ENCODE data around the gene PYM1. TPM values are rescaled to one million over a fixed set of nuclear protein-coding genes. Genes with fewer than 3 reads are reported as not detected.

Gene PYM1
- total and polyA plus RNA-seq, 2 donors: 39.0 to 57.9 TPM

- H3K27ac ChIP-seq (ENCODE audit: low read depth in 1 of 2, low read length in 1 of 2): no peak overlapping the region
- H3K4me3 ChIP-seq (ENCODE audit: low read length in 2 of 2): no peak overlapping the region
- no peaks in the 10 kb centered on the region for H3K4me1 ChIP-seq (ENCODE audit: control insufficient read depth in 2 of 2, insufficient read depth in 2 of 2, low read length in 2 of 2)
- no peak for DNase-seq (ENCODE audit: low read depth in 6 of 9, low spot score in 9 of 9)
- WGBS: 97% methylated on average over 8 of the region's 8 CpGs
- H3K9me3 ChIP-seq (ENCODE audit: control insufficient read depth in 2 of 2, insufficient read depth in 1 of 2, low read length in 1 of 2): no peaks in the 10 kb centered on the region
- peaks cover 0 to 16% of the 10 kb centered on the region in 2 donors for H3K36me3 ChIP-seq (ENCODE audit: control insufficient read depth in 2 of 2, insufficient read depth in 2 of 2, low read length in 1 of 2)
- no peaks in the 10 kb centered on the region for H3K27me3 ChIP-seq (ENCODE audit: control insufficient read depth in 2 of 2, insufficient read depth in 1 of 2, low read length in 1 of 2)
Measured at GRCh38 chr12:55908726-55909512, 18.8 kb downstream of the PYM1 start.

- H3K36me3 ChIP-seq (ENCODE audit: control insufficient read depth in 2 of 2, insufficient read depth in 2 of 2, low read length in 1 of 2): peaks cover 19 to 24% of the 10 kb centered on the region in 2 donors
- peak overlapping the region in 1 of 2 donors; percentile 5 for H3K27ac ChIP-seq (ENCODE audit: low read depth in 1 of 2, low read length in 1 of 2)
- no peaks in the 10 kb centered on the region for H3K4me1 ChIP-seq (ENCODE audit: control insufficient read depth in 2 of 2, insufficient read depth in 2 of 2, low read length in 2 of 2)
- WGBS: 96% methylated on average over 1 of the region's 1 CpG
- H3K9me3 ChIP-seq (ENCODE audit: control insufficient read depth in 2 of 2, insufficient read depth in 1 of 2, low read length in 1 of 2): no peaks in the 10 kb centered on the region
- no peak overlapping the region for H3K4me3 ChIP-seq (ENCODE audit: low read length in 2 of 2)
- no peaks in the 10 kb centered on the region for H3K27me3 ChIP-seq (ENCODE audit: control insufficient read depth in 2 of 2, insufficient read depth in 1 of 2, low read length in 1 of 2)
- no peak for DNase-seq (ENCODE audit: low read depth in 6 of 9, low spot score in 9 of 9)
Measured at GRCh38 chr12:55906056-55906455, 21.6 kb downstream of the PYM1 start.

GRCh38 chr12:55901881-55902490 is 25.7 kb downstream of the PYM1 start:
- H3K27me3 ChIP-seq (ENCODE audit: control insufficient read depth in 2 of 2, insufficient read depth in 1 of 2, low read length in 1 of 2): no peaks in the 10 kb centered on the region
- DNase-seq (ENCODE audit: low read depth in 6 of 9, low spot score in 9 of 9): no peak
- H3K4me3 ChIP-seq (ENCODE audit: low read length in 2 of 2): no peak overlapping the region
- H3K9me3 ChIP-seq (ENCODE audit: control insufficient read depth in 2 of 2, insufficient read depth in 1 of 2, low read length in 1 of 2): no peaks in the 10 kb centered on the region
- peak overlapping the region in 1 of 2 donors; percentile 42 for H3K27ac ChIP-seq (ENCODE audit: low read depth in 1 of 2, low read length in 1 of 2)
- WGBS: over 99% methylated on average over 7 of the region's 7 CpGs
- H3K36me3 ChIP-seq (ENCODE audit: control insufficient read depth in 2 of 2, insufficient read depth in 2 of 2, low read length in 1 of 2): peaks cover 21 to 26% of the 10 kb centered on the region in 2 donors
- peaks cover 0 to 6% of the 10 kb centered on the region in 2 donors for H3K4me1 ChIP-seq (ENCODE audit: control insufficient read depth in 2 of 2, insufficient read depth in 2 of 2, low read length in 2 of 2)

GRCh38 chr12:55899082-55899481 is 28.6 kb downstream of the PYM1 start:
- H3K9me3 ChIP-seq (ENCODE audit: control insufficient read depth in 2 of 2, insufficient read depth in 1 of 2, low read length in 1 of 2): no peaks in the 10 kb centered on the region
- H3K27ac ChIP-seq (ENCODE audit: low read depth in 1 of 2, low read length in 1 of 2): no peak overlapping the region
- 65% methylated on average over 2 of the region's 2 CpGs for WGBS
- H3K27me3 ChIP-seq (ENCODE audit: control insufficient read depth in 2 of 2, insufficient read depth in 1 of 2, low read length in 1 of 2): no peaks in the 10 kb centered on the region
- no peak overlapping the region for H3K4me3 ChIP-seq (ENCODE audit: low read length in 2 of 2)
- DNase-seq (ENCODE audit: low read depth in 6 of 9, low spot score in 9 of 9): peak in 4 of 9 donors; percentile 12 to 40 (median 16)
- H3K36me3 ChIP-seq (ENCODE audit: control insufficient read depth in 2 of 2, insufficient read depth in 2 of 2, low read length in 1 of 2): peaks cover 21 to 24% of the 10 kb centered on the region in 2 donors
- H3K4me1 ChIP-seq (ENCODE audit: control insufficient read depth in 2 of 2, insufficient read depth in 2 of 2, low read length in 2 of 2): peaks cover 0 to 6% of the 10 kb centered on the region in 2 donors

- Histone ChIP-seq H3K27ac (ENCODE audit: low read depth in 1 of 2, low read length in 1 of 2) (no peak overlapping the region), H3K4me3 (ENCODE audit: low read length in 2 of 2) (no peak overlapping the region), H3K36me3 (ENCODE audit: control insufficient read depth in 2 of 2, insufficient read depth in 2 of 2, low read length in 1 of 2) (no peaks in the 10 kb centered on the region), H3K9me3 (ENCODE audit: control insufficient read depth in 2 of 2, insufficient read depth in 1 of 2, low read length in 1 of 2) (no peaks in the 10 kb centered on the region), H3K27me3 (ENCODE audit: control insufficient read depth in 2 of 2, insufficient read depth in 1 of 2, low read length in 1 of 2) (no peaks in the 10 kb centered on the region), H3K4me1 (ENCODE audit: control insufficient read depth in 2 of 2, insufficient read depth in 2 of 2, low read length in 2 of 2) (peaks cover 0 to under 1% of the 10 kb centered on the region in 2 donors)
- 97% methylated on average over 1 of the region's 1 CpG for WGBS
- DNase-seq (ENCODE audit: low read depth in 6 of 9, low spot score in 9 of 9): no peak
Measured at GRCh38 chr12:55893723-55894122, 34.0 kb downstream of the PYM1 start.

GRCh38 chr12:55891310-55891709 is 36.4 kb downstream of the PYM1 start:
- Histone ChIP-seq H3K4me3 (ENCODE audit: low read length in 2 of 2) (no peak overlapping the region), H3K36me3 (ENCODE audit: control insufficient read depth in 2 of 2, insufficient read depth in 2 of 2, low read length in 1 of 2) (no peaks in the 10 kb centered on the region), H3K9me3 (ENCODE audit: control insufficient read depth in 2 of 2, insufficient read depth in 1 of 2, low read length in 1 of 2) (no peaks in the 10 kb centered on the region), H3K4me1 (ENCODE audit: control insufficient read depth in 2 of 2, insufficient read depth in 2 of 2, low read length in 2 of 2) (no peaks in the 10 kb centered on the region), H3K27ac (ENCODE audit: low read depth in 1 of 2, low read length in 1 of 2) (no peak overlapping the region), H3K27me3 (ENCODE audit: control insufficient read depth in 2 of 2, insufficient read depth in 1 of 2, low read length in 1 of 2) (no peaks in the 10 kb centered on the region)
- WGBS: 96% methylated on average over 4 of the region's 4 CpGs
- DNase-seq (ENCODE audit: low read depth in 6 of 9, low spot score in 9 of 9): no peak

- 90% methylated on average over 1 of the region's 1 CpG for WGBS
- H3K36me3 ChIP-seq (ENCODE audit: control insufficient read depth in 2 of 2, insufficient read depth in 2 of 2, low read length in 1 of 2): no peaks in the 10 kb centered on the region
- H3K4me1 ChIP-seq (ENCODE audit: control insufficient read depth in 2 of 2, insufficient read depth in 2 of 2, low read length in 2 of 2): peaks cover 0 to 3% of the 10 kb centered on the region in 2 donors
- no peak for DNase-seq (ENCODE audit: low read depth in 6 of 9, low spot score in 9 of 9)
- no peaks in the 10 kb centered on the region for H3K9me3 ChIP-seq (ENCODE audit: control insufficient read depth in 2 of 2, insufficient read depth in 1 of 2, low read length in 1 of 2)
- no peak overlapping the region for H3K27ac ChIP-seq (ENCODE audit: low read depth in 1 of 2, low read length in 1 of 2)
- H3K4me3 ChIP-seq (ENCODE audit: low read length in 2 of 2): no peak overlapping the region
- H3K27me3 ChIP-seq (ENCODE audit: control insufficient read depth in 2 of 2, insufficient read depth in 1 of 2, low read length in 1 of 2): no peaks in the 10 kb centered on the region
Measured at GRCh38 chr12:55885113-55885512, 42.6 kb downstream of the PYM1 start.

GRCh38 chr12:55877824-55878223 is 49.9 kb downstream of the PYM1 start:
- H3K27ac ChIP-seq (ENCODE audit: low read depth in 1 of 2, low read length in 1 of 2): no peak overlapping the region
- no peaks in the 10 kb centered on the region for H3K36me3 ChIP-seq (ENCODE audit: control insufficient read depth in 2 of 2, insufficient read depth in 2 of 2, low read length in 1 of 2)
- H3K4me1 ChIP-seq (ENCODE audit: control insufficient read depth in 2 of 2, insufficient read depth in 2 of 2, low read length in 2 of 2): peaks cover 0 to 3% of the 10 kb centered on the region in 2 donors
- no peaks in the 10 kb centered on the region for H3K27me3 ChIP-seq (ENCODE audit: control insufficient read depth in 2 of 2, insufficient read depth in 1 of 2, low read length in 1 of 2)
- DNase-seq (ENCODE audit: low read depth in 6 of 9, low spot score in 9 of 9): no peak
- peaks cover 0 to 5% of the 10 kb centered on the region in 2 donors for H3K9me3 ChIP-seq (ENCODE audit: control insufficient read depth in 2 of 2, insufficient read depth in 1 of 2, low read length in 1 of 2)
- no peak overlapping the region for H3K4me3 ChIP-seq (ENCODE audit: low read length in 2 of 2)

GRCh38 chr12:55875704-55876467 is 51.8 kb downstream of the PYM1 start:
- H3K36me3 ChIP-seq (ENCODE audit: control insufficient read depth in 2 of 2, insufficient read depth in 2 of 2, low read length in 1 of 2): no peaks in the 10 kb centered on the region
- no peak for DNase-seq (ENCODE audit: low read depth in 6 of 9, low spot score in 9 of 9)
- no peak overlapping the region for H3K4me3 ChIP-seq (ENCODE audit: low read length in 2 of 2)
- H3K27ac ChIP-seq (ENCODE audit: low read depth in 1 of 2, low read length in 1 of 2): peak overlapping the region; percentile 24 to 60
- H3K9me3 ChIP-seq (ENCODE audit: control insufficient read depth in 2 of 2, insufficient read depth in 1 of 2, low read length in 1 of 2): peaks cover 0 to 5% of the 10 kb centered on the region in 2 donors
- peaks cover 0 to 3% of the 10 kb centered on the region in 2 donors for H3K4me1 ChIP-seq (ENCODE audit: control insufficient read depth in 2 of 2, insufficient read depth in 2 of 2, low read length in 2 of 2)
- H3K27me3 ChIP-seq (ENCODE audit: control insufficient read depth in 2 of 2, insufficient read depth in 1 of 2, low read length in 1 of 2): no peaks in the 10 kb centered on the region
- WGBS: 89% methylated on average over 4 of the region's 4 CpGs

Data from thymus (tissue), 11 donors.